K562 (cell line): ENCODE results near the gene ZCRB1. TPM values are rescaled to one million over a fixed set of nuclear protein-coding genes. Genes with fewer than 3 reads are reported as not detected.
A peak's percentile ranks its signal among the peaks of the same experiment; 100 is the strongest.
"Not testable (repeated sequence)": the region's sequence is repeated elsewhere in the genome, so short reads cannot be mapped to it uniquely, and the experiment has no call there.

Experiments
- ATAC-seq: fragments of 200-7000 bp; cut with Tn5 transposase; 3 replicates; pipeline ENCODE4 v1.9.1; 2020; ENCODE audit warnings: moderate library complexity
- BruUV-seq: library from RNA; stranded (reverse); fragments of 400-500 nt; replicated peaks from 2 replicates; lab custom pipeline; 2021; lab: Mats Ljungman, UMichigan
- CTCF ChIA-PET: fragments of 300-600 bp; formaldehyde crosslinking; extraction: SDS; loops from one replicate; lab custom pipeline; 2021; ENCODE audit warnings: low intra/inter-chr PET ratio; lab: Yijun Ruan, JAX
- POLR2A ChIA-PET: fragments of 300-600, 350-650 bp; sonication (Branson Sonifier 250); formaldehyde crosslinking; extraction: SDS; loops from one replicate; lab custom pipeline; 2021; ENCODE audit warnings: antibody characterized with exemption, inconsistent platforms; lab: Yijun Ruan, JAX
- DNase-seq, 4 experiments: peaks; one replicate each; pipeline versions ENCODE4 v3.0.0 to v3.0.0-alpha.2; 2011 to 2018; ENCODE audit warnings: low spot score in 3 of 4, mixed read lengths in 3 of 4; ENCODE audit errors: extremely low read depth in 1 of 4
- FAIRE-seq: peaks from 2 replicates; lab custom pipeline; 2011; peaks lifted over from hg19 to GRCh38; lab: Jason Lieb, UNC
- H2AFZ ChIP-seq: 2 replicates; pipeline ENCODE4 v1.6.0; 2011; ENCODE audit warnings: low read depth, low read length, control low read depth, inconsistent platforms
- H3K27ac ChIP-seq: fragments of 200-600 bp; 3 replicates; pipeline ENCODE4 v1.8.0; 2011; ENCODE audit warnings: low read depth, mild to moderate bottlenecking, control low read depth, inconsistent platforms, low read length, moderate library complexity, mixed read lengths; ENCODE audit errors: extremely low read depth
- H3K27me3 ChIP-seq, 2 experiments: fragments of 300-600 bp in 1 of 2; 2 replicates in 1 of 2; 3 replicates in 1 of 2; pipeline versions ENCODE4 v1.6.0 to v1.8.0; 2011; ENCODE audit warnings: inconsistent platforms in 2 of 2, low read length in 2 of 2, mild to moderate bottlenecking in 1 of 2, mixed read lengths in 1 of 2, moderate library complexity in 1 of 2; ENCODE audit not compliant: control insufficient read depth in 2 of 2, insufficient read depth in 2 of 2
- H3K36me3 ChIP-seq: fragments of 300-600 bp; 3 replicates; pipeline ENCODE4 v1.8.0; 2011; ENCODE audit warnings: mild to moderate bottlenecking, low read length, inconsistent platforms; ENCODE audit not compliant: control insufficient read depth, insufficient read depth
- H3K4me1 ChIP-seq, 2 experiments: fragments of 200-600 bp in 1 of 2; replicated peaks in 1 of 2; 2 replicates in 1 of 2; 3 replicates in 1 of 2; pipeline versions ENCODE4 v1.5.1 to v1.8.0; 2011; ENCODE audit warnings: inconsistent platforms in 2 of 2, low read length in 2 of 2, mild to moderate bottlenecking in 1 of 2, mixed read lengths in 1 of 2, moderate library complexity in 1 of 2; ENCODE audit not compliant: control insufficient read depth in 2 of 2, insufficient read depth in 2 of 2
- H3K4me2 ChIP-seq: 2 replicates; pipeline ENCODE4 v1.6.1; 2011; ENCODE audit warnings: low read length, control low read depth, inconsistent platforms, mixed read lengths; ENCODE audit not compliant: insufficient read depth
- H3K4me3 ChIP-seq: fragments of 200-600 bp; sonication (generic), shearing (Covaris generic); 2 replicates; pipeline ENCODE4 v1.5.1; 2016; ENCODE audit warnings: control low read depth, inconsistent platforms
- H3K79me2 ChIP-seq: fragments of 200-600 bp; 3 replicates; pipeline ENCODE4 v1.8.0; 2011; ENCODE audit warnings: low read length, inconsistent platforms; ENCODE audit not compliant: control insufficient read depth, insufficient read depth
- H3K9ac ChIP-seq, 2 experiments: 2 replicates each; pipeline versions ENCODE4 v1.6.0 to v1.6.1; 2011; ENCODE audit warnings: low read depth in 2 of 2, low read length in 2 of 2, control low read depth in 1 of 2, inconsistent platforms in 1 of 2, mild to moderate bottlenecking in 1 of 2, mixed read lengths in 1 of 2; ENCODE audit not compliant: insufficient read depth in 1 of 2
- H3K9me1 ChIP-seq: one replicate; pipeline ENCODE4 v1.6.0; 2011; ENCODE audit warnings: inconsistent platforms, mild to moderate bottlenecking, low read length, moderate library complexity; ENCODE audit not compliant: control insufficient read depth, insufficient read depth
- H3K9me3 ChIP-seq: replicated peaks from 2 replicates; pipeline ENCODE4 v1.5.1; 2011; ENCODE audit warnings: low read depth, low read length, inconsistent platforms; ENCODE audit not compliant: control insufficient read depth, insufficient read depth
- H4K20me1 ChIP-seq: replicated peaks from 2 replicates; pipeline ENCODE4 v1.6.1; 2011; ENCODE audit warnings: low read length, inconsistent platforms, mixed read lengths; ENCODE audit not compliant: control insufficient read depth, insufficient read depth
- SPI1 ChIP-seq: IDR thresholded peaks from 2 replicates; pipeline ENCODE4 v1.6.1; 2011; ENCODE audit warnings: low read depth, low read length, control low read depth, borderline replicate concordance
- ZNF518B ChIP-seq: fragments of 250-450 bp; sonication (Bioruptor Pico); IDR thresholded peaks from 2 replicates; pipeline ENCODE4 v1.5.0; 2021; ENCODE audit warnings: mild to moderate bottlenecking, moderate library complexity
- WGBS: fragments of 100-300 bp; shearing (Covaris generic); methylation state at CpG from one replicate; pipeline ENCODE4 v1.1.6; 2016; ENCODE audit warnings: low coverage, mixed read lengths; ENCODE audit not compliant: insufficient coverage; ENCODE audit errors: missing lambda C conversion rate; 5-methylcytosine and 5-hydroxymethylcytosine counted together
- in situ Hi-C: fragments of 300-500 bp; cut with MboI; formaldehyde crosslinking; loops from 4 replicates; pipeline ENCODE4 v1.15.0; 2018; ENCODE audit warnings: inconsistent platforms, mixed read lengths
- intact Hi-C: fragments of 100-400 bp; cut with micrococcal nuclease; formaldehyde crosslinking; loops from 2 replicates; pipeline ENCODE4 v1.14.2; 2022
- polyA plus RNA-seq, 8 experiments: library from polyadenylated mRNA; depleted of rRNA in 4 of 8; stranded (reverse) in 5 of 8; unstranded in 3 of 8; fragments of >200 nt; fragmentation: Nextera tagmentation in 2 of 8; fragmentation: Illumina TruSeq in 1 of 8; extraction: Ambion mirVana in 2 of 8; extraction: Trizol in 1 of 8; gene quantifications; 2 replicates each; pipeline versions ENCODE4 v1.2.1 to v1.2.3, GENCODE V29; 2011 to 2014; ENCODE audit warnings: inconsistent platforms in 1 of 8, missing spikeins in 1 of 8
- total RNA-seq, 7 experiments: library from RNA; depleted of rRNA in 6 of 7; stranded (reverse); fragments of >200 nt in 6 of 7; fragmentation: Illumina TruSeq in 2 of 7; extraction: Trizol in 2 of 7; gene quantifications; 2 replicates each; pipeline versions ENCODE4 v1.2.1 to v1.2.3, GENCODE V29; 2011 to 2021; ENCODE audit warnings: low replicate concordance in 1 of 7

Gene ZCRB1
- total and polyA plus RNA-seq, 9 of the 15 experiments (the other 6 are each of a cell fraction or from before 2014, with no cell fraction given), result 36.0 to 102 (median 51.0) TPM

GRCh38 chr12:42332301-42333285 is 6.7 kb upstream of the ZCRB1 start (continued):
- no peak for TF ChIP-seq ZNF518B (CRISPR knock-in tag)

- peaks cover 9 to 13% of the 10 kb centered on the region in 2 experiments for H3K4me1 ChIP-seq
- H3K9me1 ChIP-seq, H3K27me3 ChIP-seq, BruUV-seq, CTCF ChIA-PET, DNase-seq, POLR2A ChIA-PET, ATAC-seq, H3K4me3 ChIP-seq, H2AFZ ChIP-seq, H3K9me3 ChIP-seq, H3K9ac ChIP-seq, H3K27ac ChIP-seq, in situ Hi-C loops, FAIRE-seq, H3K4me2 ChIP-seq: not testable (repeated sequence)
- H3K79me2 ChIP-seq, result peaks cover 93% of the 10 kb centered on the region
- intact Hi-C loops, result loop anchor here (5.0 kb wide), 1 partner anchor 33 kb away; no protein-coding TSS in a partner anchor
- TF ChIP-seq SPI1, result peak; percentile 26; the same call in 1 of the 2 replicates
- H4K20me1 ChIP-seq, result peaks cover 12% of the 10 kb centered on the region; the same call in 1 of the 2 replicates
- H3K36me3 ChIP-seq, result peaks cover 26% of the 10 kb centered on the region; the same call in 2 of the 3 replicates
- WGBS, result 83% methylated on average over 10 of the region's 11 CpGs
These were observed 4.2 kb upstream of the ZCRB1 start for GRCh38 chr12:42330097-42330496.
